Activated gamma-delta T cell treated with Interleukin-2 at 50 U/mL for 16 hours (primary cell): ENCODE results near the gene SFXN3.

Experiments
- DNase-seq: peaks from one replicate; pipeline ENCODE4 v3.0.0-alpha.2; 2020

The SFXN3 gene

DNA sequence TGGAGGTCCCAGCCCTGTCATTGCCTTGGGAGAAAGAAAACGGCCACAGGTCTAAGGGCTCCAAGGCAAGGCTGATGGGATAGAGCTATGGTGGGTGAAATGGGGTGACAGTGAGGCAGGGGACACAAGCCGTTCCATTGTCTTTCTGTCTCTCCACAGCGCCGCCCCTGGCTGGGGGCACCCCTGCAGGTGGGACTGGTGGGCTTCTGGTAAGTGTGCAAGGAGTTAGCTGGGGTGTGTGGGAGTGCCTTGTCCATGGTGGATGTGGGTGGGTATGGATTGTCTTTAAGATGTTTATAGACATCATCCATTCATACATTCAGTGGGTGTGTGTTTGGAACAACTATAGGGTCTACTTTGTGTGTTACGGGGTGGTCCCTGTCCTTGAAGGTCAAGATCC, 7.5 kb downstream of the SFXN3 start:
- no peak for DNase-seq

DNA sequence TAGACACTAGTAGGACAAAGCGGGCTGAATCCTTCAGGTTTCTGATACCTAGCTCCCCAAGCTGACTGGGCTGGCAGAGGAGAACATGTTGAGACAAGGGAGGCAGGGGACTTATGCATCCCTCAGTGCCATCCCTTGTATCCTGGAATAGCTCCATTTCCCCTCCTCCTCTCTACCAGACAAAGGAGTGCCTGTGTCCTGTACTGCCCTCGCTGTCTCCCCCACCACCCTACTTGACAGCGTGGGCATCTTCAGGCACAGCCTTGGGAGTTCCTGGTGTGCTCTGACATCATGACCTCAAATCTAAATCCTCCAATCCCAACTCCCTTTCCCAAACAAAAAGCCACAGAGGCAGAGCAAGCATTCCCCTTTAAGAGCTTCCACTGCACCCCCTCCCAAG, 9.0 kb downstream of the SFXN3 start:
- no peak for DNase-seq

DNA sequence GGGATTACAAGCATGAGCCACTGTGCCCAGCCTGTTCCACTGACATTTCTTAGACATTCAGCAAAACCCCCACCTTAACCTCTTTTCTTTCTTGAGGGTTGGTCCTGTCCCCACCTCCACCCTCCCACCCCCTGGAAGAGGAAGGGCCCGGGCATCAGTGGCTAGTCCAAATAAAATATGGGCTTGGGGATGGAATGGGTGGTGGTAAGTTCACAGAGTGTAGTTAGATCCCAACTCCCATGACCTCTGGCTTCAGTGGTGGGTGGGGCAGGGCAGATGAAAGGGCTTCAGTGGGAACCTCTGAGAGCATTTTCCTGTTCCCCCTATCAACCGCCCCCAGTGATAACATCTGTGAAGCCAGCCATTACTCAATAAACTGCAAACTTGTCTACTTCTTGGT, 9.8 kb downstream of the SFXN3 start:
- DNase-seq: no peak

DNA sequence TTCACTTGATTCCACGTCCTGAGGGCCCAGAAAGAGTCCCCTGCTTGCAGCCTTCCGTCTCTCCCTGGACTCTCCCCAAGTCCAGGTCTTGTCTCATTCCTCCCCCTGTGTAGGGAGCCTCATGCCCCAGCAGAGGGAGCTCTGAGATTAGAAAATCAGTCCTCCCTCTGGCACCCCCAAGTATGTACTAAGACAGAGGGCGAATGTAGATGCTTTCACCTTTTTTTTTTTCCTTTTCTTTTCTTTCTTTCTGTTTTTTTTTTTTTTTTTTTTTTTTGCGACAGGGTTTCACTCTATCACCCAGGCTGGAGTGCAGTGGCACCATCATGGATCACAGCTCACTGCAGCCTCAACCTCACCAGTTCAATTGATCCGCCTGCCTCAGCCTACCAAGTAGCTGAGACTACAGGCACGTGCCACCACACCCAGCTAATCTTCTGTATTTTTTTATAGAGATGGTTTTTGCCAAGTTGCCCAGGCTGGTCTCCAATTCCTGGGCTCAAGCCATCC, 10.3 kb downstream of the SFXN3 start:
- peak; percentile 70 for DNase-seq

DNA sequence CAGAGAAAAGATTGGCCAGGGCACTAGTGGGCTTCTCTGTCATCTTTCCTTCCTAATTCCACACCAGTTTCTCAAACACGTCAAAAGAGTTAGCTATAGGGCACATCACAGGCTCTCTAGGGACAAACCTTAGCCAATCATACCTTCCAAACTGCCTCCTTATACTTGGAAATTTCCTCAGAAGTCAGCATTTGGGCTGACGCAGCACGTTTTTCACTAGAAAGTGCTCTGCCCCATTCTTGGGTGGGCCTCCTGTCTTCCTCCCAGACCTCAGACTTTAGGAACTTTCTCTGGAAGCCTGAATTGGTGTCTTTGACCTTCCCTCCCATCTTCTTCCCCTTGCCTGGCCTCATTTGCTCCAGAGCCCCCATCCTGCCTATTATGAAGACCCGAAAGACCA, 11.1 kb downstream of the SFXN3 start:
- DNase-seq: no peak

DNA sequence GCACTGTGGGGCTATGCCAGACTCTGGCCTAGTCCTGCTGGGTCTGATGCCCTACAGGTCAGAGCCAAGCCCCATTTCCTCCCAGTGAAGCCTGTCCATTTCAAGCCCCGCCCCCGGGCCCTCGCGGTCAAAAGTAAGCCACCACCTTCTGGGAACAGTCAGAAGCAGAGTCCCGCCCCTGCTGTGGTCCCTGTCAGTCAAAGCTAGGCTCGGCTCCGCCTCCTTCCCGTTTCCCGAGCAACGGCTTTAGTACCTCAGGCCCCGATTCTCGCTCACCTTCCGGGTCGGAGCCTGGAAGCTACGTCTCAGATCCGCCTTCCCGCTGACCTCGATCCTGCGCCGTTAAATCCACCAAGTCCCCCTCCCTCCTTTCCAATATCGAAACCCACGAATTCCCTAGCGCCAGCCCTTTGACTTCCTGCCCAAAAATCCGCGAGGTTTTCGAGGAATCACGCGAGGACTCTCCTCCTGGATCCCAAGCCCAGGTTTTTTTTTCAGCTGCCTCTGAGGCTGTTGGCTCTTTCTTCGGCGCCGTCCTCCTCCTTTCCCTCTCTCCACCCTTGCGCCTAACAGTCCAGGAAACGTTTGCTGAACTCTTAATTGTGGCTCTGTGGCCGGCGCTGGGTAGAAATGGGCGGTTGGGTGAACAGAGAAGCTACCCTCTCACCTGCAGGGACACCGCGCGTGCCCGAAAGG, 11.8 kb downstream of the SFXN3 start:
- DNase-seq: peak; percentile 76

DNA sequence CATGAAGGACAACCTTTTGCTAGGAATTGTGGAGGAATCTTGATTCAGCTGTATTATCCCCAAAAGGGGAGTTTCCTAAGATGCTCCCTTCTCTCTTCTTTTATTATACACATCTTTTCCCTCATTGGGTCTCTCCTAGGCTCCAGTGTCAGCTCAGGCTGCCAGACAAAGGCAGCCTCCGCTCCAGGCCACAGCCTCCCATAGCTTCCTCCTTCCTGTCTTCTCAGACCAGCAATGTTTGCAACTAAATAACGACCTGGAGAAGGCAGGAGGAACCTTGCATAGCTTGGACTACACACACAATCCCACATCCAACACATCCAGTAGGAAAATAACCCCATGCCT, 12.3 kb downstream of the SFXN3 start:
- DNase-seq: no peak

DNA sequence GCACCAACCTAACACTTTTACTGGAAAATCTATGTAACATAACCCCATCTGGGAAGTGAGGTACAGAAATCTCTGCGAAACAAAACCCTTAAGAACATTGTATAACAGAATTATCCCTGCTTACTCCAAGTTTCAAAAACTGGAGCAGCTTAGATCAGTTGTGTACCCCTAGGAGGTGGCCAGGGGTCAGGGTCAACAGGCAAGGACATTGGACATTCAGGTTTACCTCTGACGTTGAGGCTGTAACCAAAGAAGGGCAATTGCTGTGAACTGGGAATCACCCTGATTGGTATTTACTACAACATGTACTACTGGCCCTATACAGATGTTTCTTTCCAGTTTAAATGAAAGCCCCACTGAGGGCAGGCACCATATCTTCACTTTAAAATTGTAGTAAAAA, 13.1 kb downstream of the SFXN3 start:
- DNase-seq: no peak

DNA sequence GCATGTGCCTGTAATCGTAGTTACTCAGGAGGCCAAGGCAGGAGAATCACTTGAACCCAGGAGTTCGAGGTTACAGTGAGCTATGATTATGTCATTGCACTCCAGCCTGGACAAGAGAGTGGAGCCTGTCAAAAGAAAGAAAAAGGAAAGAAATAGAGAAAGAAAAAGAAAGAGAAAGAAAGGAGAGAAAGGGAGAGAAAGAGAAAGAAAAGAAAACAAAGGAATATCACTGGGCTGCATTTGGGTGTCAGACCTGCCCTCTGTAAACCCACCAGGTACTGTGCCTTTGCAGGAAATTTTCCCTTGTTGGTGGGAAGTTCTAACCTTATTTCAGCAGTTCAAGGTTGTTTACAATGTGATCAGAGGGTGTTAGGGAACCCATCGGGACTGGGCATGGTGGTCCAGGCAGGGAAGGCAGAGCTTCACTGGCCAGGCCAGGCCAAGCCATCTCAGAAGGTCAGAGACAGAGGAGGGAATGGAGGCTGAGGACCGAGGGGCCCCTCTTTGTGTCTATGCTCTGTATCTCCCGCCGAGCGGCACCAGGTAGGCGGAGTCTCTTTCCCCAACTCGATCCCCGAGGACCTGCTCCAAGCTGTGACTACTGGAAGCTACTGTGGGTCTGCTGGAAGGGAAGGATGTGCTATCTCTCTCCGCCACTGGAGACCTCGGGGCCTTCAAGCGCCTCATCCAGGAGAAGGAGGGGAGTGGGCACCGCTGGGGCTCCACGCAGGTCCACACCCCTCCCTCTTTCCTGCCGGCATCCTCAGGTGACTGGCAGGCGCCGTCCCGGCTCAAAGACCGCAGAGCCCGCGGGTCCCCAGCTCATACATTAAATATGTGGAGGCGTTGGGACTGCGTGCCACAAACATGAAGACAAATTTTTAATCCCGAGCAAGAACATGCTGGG, 15.6 kb downstream of the SFXN3 start:
- DNase-seq: no peak

DNA sequence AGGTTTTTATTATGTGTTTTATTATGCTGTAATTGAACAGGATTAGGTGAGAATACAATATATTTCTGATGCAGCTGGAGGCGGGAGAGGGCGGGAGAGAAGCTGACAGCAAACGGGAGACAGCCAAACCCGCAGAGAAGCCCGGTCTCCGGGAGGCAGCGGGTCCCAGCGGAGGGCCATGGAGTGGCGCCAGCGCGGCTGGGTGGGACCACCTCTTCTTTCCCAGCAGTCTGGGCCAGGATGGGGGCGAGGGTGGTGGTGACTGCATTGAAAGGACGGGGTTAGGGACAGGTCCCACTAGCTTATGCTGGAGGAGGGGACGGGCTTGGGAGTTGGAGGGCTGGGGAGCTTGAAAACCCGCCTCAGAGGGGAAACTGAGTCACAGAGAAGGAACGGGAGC, 16.2 kb downstream of the SFXN3 start:
- DNase-seq: no peak

DNA sequence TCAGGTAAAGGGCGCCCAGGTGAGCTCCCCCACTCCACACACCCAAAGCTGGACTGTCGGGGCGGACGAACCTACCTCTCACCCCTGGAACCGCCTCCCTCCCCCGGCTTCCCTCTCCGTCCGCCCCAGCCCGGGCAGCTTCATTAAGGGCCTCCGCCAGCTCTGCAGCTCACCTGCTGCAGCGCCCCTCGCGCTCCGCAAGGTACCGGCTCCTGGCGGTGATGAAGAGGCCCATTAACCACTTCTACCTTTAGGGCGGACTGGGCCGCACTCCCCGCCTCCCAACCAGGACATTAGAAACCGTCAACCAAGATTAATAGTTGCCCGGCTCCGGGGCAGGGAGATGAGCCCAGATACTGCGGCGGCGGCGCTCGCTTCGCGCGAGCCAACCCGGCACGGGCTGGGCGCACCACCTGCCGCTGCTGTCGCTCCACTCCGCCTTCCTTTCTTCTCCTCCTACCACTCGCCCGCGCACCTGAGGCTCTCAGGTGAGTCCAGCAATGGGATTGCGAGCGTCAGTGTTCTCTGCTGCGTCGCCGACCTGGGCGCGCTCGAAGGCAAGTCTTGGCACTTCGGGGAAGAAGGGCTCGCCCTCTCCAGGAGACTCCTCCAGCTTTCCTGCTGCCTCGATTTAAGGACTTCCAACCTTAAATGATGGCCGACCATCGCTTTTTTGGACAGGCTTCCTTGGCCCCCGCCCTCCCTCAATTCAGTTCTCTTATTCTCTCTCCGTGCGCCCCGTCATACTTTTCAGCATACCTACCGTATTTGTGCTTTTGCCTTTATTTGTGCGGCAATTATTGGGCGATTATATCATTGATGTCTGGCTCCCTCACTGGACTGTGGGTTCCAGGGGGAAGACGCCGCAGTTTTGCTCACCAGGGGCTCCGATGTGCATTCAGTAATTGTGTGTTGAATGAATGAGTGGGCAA, 17.2 kb downstream of the SFXN3 start:
- no peak for DNase-seq

DNA sequence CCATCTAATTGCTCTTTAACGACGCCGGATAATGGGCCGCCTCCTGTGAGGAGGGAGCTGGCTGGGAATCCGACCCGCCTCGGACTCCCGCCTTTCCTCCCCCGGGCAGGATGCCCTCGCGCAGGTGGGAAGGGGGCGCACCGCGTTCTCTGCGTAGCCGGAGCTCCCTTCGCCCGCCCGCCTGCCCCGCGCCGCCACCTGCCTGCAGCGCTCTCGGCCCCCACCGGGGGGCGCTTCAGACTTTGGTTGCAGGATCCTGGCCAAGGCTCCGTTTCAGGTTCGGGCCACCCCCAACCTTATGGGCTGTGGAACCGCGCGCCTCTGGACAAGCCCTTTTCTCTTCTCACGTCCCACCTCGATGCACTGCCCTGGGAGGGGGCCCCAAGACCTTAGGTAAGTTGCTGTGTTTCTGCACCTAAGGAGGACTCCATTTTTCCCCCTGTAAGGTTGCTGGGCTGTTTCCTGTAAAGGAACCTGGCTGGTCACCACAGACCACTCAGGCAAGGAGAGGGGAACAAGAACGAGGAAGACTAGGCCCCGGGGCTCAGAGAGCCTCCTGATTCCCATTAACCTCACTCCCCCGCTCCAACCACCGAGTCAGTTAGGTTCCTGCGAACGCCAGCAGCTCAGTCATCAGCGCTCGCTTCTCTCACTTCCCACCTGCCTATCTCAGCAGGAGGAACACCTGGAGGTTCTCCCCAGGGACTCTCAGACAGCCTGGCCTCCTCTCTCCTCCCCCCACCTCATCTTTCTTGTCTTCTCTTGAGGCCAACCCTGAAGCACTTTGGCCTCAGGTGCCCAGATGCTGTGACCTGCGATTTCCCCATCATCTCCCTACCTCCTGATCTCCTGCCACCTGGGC, 19.4 kb downstream of the SFXN3 start:
- DNase-seq: peak; percentile 78

DNA sequence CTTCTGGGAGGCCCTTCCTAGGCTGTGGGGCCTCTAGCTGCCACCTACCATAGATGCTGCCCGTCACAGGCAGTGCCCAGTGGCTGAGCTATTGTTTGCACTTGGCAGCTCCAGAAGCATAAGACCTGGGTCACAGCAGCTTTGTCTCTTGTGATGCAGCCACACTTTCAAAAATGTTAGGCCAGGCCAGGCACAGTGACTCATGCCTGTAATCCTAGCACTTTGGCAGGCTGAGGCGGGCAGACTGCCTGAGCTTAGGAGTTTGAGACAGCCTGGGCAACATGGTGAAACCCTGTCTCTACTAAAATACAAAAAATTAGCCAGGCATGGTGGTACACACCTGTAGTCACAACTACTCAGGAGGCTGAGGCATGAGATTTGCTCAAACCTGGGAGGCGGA, 21.3 kb downstream of the SFXN3 start:
- no peak for DNase-seq

DNA sequence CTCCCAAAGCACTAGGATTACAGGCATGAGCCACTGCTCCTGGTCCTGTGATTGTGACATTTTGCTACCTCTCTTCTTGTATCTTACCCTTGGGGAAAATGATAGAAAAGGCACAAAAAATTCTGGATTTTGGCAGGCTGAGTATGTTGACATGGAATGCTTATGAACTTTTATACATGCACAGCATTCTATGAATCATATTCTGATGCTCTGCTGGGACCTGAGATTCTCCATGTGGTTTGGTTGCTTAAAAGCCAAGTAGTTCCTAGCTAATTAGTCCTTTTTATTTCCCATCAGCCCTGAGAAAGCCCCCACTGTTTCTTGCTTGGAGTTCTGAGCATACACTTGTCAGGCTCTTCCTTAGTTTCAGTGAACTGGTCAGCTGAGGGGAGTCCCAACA, 22.5 kb downstream of the SFXN3 start:
- no peak for DNase-seq

DNA sequence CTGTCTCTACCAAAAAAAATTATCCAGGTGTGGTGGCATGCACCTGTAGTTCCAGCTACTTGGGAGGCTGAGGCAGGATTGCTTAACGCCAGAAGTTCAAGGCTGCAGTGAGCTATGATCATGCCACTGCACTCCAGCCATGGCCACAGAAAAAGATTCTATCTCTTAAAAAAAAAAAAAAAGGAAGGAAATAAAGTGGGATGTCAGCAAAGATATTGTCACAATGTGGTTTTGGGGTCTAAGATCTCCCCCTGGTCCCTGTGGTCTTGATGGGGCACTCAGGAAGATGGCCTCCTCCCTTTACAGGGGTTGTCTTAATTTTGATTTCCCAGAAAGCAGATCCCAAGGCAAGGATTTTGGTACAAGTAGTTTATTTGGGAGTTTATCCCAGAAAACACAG, 23.3 kb downstream of the SFXN3 start:
- DNase-seq: no peak

DNA sequence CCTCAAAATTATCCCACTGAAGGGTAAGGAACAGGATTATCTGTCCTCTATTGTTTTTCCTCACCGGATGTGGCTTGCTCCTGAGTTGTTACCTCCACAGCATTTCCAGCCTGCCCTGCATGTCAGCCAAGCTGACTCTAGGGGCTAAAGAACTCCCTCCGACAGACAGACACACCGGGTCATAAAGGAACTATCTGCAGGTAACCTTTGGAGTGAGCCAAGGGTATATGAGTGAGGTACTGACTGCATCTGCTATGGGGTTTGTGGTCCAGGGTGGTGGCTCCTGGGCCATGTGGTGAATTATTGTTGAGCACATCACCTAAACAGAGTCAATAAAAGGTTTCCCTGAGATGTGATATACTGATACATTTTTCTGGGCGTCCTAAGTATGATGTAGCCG, 23.8 kb downstream of the SFXN3 start:
- DNase-seq: no peak

DNA sequence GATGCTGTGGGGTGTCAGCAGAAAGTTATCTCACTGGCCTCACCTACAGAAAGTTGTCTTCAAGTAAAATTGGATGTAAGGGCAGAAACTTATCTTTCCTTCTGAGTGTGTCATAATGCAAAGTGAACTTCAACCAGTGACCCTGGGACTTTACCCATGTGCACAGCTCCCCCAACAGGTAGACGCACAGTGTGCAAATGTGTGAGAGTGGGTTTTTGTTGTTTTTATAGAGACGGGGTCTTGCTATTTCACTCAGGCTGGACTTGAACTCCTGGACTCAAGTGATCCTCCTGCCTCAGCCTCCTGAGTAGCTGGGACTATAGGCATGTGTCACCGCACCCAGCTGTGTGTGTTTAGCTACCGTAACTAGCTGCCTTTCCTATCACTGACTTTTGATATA, 24.4 kb downstream of the SFXN3 start:
- no peak for DNase-seq

DNA sequence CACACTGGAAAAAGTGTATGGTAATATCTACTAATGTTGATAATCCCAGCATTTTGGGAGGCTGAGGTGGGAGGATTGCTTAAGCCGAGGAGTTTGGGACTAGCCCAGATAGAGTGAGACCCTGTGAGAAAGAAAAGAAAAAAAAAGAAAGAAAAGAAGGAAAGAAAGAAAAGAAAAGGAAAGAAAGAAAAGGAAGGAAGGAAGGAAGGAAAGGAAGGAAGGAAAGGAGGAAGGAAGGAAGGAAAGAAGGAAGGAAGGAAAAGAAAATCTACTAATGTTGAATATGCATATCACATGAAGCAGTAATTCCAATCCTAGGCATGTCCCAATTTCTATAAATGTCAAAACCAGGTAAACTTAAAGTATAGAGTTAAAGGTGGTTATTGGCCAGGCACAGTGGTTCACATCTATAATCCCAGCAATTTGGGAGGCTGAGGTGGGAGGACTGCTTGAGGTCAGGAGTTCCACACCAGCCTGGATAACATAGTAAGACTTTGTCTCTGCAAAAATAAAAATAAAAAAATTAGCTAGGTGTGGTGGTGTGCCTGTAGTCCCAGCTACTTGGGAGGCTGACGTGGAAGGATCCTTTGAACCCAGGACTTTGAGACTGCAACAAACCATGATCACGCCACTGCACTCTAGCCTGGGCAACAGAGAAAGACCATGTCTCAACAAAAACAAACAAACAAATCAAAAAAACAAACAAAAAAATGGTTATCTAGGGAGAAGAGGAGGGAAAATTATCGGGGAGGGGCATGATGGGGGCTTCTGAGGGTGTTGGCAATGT, 25.5 kb downstream of the SFXN3 start:
- no peak for DNase-seq

DNA sequence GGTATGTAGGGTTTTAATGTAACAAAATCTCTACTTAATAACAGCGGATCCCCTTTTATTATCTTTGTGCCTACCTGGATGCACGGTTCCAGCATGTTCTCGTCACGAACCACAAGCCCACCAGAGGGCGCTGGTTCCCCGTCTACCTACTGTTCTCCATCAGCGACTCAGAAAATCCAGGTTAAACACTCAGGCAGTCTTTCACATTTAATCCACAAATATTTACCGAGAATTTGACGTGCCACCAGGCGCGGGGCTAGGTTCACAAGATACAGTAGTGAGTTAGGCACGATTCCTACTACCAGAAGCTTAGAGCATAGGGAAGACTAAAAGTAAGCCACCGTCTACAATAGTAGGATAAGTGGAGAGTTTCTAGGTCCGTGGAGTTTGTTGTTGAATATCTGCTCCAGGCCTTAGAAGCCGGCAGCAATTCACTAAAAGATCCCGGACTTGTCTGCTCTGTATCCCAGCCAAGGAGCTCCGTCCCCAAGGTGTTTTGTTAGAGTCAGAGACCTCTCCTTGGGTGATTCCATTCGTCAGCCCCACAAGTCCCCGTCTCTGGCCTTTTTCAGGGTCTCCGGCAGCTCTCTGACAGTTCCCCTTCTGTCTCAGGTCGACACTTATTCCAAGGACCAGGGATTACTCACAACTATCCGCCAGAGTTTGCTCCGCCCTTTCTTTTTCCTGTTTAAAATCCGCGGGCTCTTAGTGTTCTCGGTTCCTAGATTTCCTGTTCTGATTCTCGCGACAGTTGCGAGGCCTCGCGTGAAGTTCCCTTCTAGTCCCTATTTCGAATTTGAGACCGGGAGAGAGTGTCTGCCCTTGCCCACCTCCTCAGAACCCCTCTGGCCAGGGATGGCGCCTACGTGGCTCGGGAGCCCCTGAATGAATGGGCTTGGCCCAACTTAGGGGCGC, 29.3 kb downstream of the SFXN3 start:
- DNase-seq: peak; percentile 91

DNA sequence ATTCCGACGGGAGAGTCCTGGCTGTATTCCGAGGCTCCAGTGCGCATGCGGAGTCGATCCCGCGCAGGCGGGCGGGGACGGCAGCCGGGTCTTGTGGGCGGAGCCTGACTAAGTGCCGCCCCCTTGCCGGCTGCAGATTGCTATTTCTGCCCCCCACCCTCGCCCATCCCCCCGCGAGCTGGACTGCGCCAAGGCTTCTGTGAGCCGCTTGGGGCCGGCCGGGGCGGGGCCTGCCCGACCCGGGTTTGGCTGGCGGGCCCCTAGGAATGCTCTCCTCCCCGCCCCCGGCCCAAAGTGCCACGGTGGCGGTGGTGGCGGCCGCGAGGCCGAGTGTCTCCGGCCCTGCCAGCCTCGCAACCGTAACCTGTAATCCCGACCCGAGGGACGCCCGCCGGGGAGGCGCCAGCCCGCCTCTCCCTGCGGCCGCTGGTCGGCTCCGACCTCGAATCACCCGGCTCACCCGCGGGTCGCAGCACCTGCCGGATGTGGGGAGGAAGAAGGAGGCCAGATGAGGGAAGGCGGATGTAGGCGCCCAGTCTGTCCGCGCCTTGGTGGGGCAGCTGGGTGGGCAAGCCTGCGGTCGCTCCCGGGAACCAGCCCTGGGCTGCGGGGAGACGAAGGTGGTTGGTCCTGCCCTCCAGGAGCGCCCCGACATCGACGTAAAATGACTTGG, 30.1 kb downstream of the SFXN3 start:
- DNase-seq: peak; percentile 86
